Fibroblast of the aortic adventitia (primary cell): ENCODE data around the gene TTYH3. TPM values are rescaled to one million over a fixed set of nuclear protein-coding genes. Genes with fewer than 3 reads are reported as not detected.

Source experiments
- DNase-seq: peaks from one replicate; pipeline ENCODE4 v3.0.0-alpha.2; 2010; ENCODE audit warnings: low read depth
- H3K4me3 ChIP-seq: 2 replicates; pipeline ENCODE4 v1.5.1; 2011; ENCODE audit warnings: low read depth, mild to moderate bottlenecking, control low read depth, low read length, moderate library complexity
- CTCF ChIP-seq: IDR thresholded peaks from 2 replicates; pipeline ENCODE4 v1.5.1; 2011; ENCODE audit warnings: mild to moderate bottlenecking, low read length, control low read depth, inconsistent platforms; ENCODE audit not compliant: insufficient read depth
- total RNA-seq: library from RNA; depleted of rRNA; stranded (reverse); fragments of >200 nt; gene quantifications from 2 replicates; pipeline ENCODE4 v1.2.3, GENCODE V29; 2012; ENCODE audit warnings: low replicate concordance

The TTYH3 gene
- total RNA-seq, 1 donor, result 27.9 TPM

GRCh38 chr7:2596464-2597272 is 35.1 kb upstream of the TTYH3 start:
- no peak for TF ChIP-seq CTCF
- no peak overlapping the region for H3K4me3 ChIP-seq
- DNase-seq, result no peak

GRCh38 chr7:2597273-2597640 is 34.5 kb upstream of the TTYH3 start:
- TF ChIP-seq CTCF, result no peak
- no peak overlapping the region for H3K4me3 ChIP-seq
- no peak for DNase-seq

GRCh38 chr7:2598154-2598823 is 33.5 kb upstream of the TTYH3 start:
- H3K4me3 ChIP-seq, result no peak overlapping the region
- TF ChIP-seq CTCF, result no peak
- no peak for DNase-seq

GRCh38 chr7:2601065-2601464 is 30.7 kb upstream of the TTYH3 start:
- DNase-seq, result no peak
- H3K4me3 ChIP-seq, result no peak overlapping the region
- TF ChIP-seq CTCF, result no peak

GRCh38 chr7:2601907-2602306 is 29.9 kb upstream of the TTYH3 start:
- DNase-seq, result no peak
- no peak overlapping the region for H3K4me3 ChIP-seq
- TF ChIP-seq CTCF, result no peak

- TF ChIP-seq CTCF, result no peak
- no peak for DNase-seq
- no peak overlapping the region for H3K4me3 ChIP-seq
Observed at GRCh38 chr7:2602406-2603043, 29.3 kb upstream of the TTYH3 start.
